T-helper 2 cell treated with Interferon-gamma antibody and Interleukin-4, amounts not matched to agents 100 ng/mL and 5 ng/mL, for 36 hours (primary cell): Measurements from ENCODE around the gene CES5A. TPM values are rescaled to one million over a fixed set of nuclear protein-coding genes. Genes with fewer than 3 reads are reported as not detected.
"Not testable (repeated sequence)": the region's sequence is repeated elsewhere in the genome, so short reads cannot be mapped to it uniquely, and the experiment has no call there.

Source experiments
- intact Hi-C: fragments of 100-400 bp; cut with micrococcal nuclease; formaldehyde crosslinking; loops from one replicate; pipeline ENCODE4 v1.15.1; 2023
- total RNA-seq: library from RNA; stranded (reverse); gene quantifications from 2 replicates; pipeline ENCODE4 v1.2.3, GENCODE V29; 2022

Gene CES5A
- total RNA-seq, 1 donor from 2014 or later, result not detected

DNA sequence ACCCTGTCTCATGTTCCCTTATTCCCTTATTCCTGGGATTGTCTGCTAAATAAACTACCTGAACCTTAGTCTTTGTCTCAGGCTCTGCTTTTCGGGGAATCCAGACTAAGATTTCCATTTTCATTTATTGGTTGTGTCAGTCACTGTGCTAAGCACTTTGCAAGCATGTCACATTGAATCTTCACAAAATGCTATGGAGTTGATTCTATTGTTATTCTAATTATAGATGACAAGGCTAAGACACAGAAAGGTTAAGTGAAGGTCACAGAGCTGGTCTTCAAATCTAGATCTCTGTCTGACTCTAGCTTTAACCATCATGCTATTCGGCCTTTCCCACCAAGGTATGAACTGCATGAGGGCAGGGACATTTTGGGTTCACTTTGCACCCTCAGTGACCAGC, 13.4 kb upstream of the CES5A start:
- intact Hi-C loops, result no loop called here

DNA sequence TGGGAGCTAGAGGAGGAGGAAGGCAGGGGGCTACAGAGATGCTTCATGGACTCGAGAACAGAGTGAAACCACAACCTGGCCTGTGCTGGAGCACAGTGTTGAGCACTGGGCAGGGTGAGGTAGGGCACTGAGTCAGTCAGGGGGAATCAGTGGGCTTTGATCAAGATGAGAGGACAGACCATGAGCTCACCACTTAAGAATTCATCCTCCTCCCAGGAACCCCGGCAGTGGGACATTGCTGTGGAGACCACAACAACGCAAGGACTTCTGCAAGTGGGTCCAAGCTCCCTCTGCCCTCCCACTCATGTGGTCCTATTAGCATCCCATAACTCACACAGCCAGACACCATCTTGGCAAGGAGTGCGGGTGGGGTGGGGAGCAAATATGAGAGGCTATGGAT, 1.7 kb upstream of the CES5A start:
- intact Hi-C loops, result no loop called here

DNA sequence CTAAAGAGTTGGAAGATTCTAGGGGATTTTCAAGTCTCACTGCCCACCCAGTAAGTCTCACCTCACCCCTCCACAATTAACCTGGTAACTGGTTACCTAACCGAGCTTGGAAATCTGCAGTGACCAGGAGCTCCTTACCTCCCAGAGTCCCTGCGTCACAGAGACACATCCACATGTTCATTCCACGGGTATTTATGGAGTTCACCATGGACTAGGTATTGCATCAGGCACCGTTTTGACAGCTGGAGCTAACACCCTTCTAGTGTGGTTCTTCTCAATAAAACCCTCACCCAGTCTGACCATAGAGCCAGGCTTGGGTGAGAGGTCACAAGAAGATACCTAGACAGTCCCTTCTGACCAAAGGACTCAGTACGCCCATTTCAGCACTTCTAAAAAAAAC, 2.1 kb downstream of the CES5A start:
- intact Hi-C loops, result no loop called here

DNA sequence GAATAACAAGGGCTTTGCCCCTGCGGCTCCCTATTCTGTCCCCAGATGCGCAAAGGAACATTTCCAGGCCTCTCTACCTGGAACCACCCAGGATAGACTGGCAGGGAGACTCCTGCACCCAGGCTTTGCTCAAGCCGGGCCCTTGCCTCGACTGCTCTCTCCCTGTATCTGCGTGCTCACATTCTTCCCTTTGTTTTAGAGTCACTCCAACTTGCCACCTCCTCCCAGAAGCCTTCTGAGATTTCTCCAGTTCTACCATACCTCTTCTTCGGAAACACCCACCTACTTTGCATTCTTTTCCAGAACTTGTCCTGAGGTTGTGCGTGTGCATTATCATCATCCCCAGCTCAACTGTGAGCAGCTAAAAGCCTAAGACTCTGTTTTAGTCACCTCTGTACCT, 3.0 kb downstream of the CES5A start:
- intact Hi-C loops, result no loop called here

DNA sequence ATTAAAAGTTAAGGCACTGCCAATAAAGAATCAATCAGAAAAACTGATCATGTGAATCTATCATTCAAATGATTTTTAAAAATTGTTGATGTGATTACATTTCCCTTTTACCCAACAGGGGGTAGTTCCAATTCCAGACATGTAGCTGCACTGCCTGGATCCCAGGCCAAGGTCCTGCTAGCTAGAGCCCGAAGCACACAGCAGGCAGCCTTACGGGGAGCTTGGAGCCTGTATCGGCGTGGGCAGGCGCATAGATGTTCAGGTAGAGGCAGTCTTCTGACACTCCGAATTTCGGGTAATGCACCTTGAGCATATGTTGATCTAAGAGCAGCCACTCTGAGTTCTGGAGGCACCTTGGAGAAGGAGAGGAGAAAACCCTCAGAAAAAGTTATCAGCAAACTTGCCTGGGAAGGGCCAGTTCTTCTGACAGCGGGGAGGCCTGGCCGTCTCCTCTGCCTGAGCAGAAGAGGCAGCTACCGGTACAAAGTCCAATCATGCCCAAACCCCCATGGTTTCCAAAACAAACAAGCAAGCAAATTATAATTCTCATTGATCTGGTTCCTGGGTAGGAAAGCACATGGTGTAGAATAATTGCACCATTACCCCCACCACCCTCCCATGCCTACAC, 3.6 kb downstream of the CES5A start:
- intact Hi-C loops, result no loop called here

DNA sequence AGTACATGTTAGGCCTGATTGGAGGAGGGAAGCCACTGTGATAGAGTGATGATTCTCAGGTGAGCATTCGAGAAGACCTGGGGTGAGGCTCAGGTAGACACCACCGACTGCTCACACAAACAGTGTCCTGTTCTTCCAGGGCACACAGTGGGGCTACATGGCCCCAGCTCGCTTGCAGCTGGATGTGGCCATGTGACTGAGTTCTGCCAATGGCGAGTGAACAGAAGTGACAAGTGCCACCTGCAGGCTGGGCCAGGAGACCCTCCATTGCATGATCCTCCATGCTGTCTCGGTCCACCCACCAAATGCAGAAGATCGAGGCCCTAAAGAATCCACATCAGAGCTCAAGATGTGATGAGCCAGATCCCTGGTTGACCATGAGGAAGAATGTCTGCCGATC, 6.2 kb downstream of the CES5A start:
- intact Hi-C loops, result no loop called here

DNA sequence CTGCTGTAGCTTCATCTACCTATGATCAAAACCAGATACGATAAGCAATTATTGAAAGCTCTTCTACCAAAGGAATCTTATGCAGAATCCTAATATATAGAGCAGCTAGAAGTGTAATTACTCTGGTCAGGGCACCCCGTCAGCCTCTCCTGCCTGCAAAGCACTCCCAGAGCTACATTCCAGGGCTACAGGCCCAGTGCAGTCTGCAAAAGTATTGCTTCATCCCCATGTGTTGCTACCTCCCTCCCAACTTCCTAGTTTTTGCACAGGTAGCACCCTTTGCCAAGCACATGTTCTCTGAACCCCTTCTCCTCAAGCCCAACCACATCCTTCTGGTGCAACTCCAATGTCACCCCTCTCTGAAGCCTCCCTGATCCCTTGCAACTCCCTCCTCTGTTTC, 7.0 kb downstream of the CES5A start:
- intact Hi-C loops, result no loop called here

DNA sequence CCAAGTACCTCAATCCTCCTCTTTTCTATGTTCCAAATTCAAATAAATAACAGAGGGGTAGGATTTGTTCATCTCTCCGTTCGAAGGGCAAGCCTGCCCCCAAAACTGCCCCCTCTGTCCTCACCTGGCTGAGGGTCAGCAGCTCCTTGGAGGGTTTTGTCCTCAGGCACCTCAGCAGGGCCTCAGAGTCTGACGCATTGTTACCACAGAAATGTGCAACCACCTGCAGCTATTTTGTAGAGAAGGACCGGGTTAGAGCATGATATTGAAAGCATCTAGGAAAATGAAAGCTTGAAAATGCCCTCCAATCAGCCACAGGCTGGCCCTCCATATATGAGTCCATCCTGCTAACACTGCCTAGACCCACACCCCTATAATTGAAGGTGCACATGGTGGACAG, 13.9 kb downstream of the CES5A start:
- intact Hi-C loops, result no loop called here

DNA sequence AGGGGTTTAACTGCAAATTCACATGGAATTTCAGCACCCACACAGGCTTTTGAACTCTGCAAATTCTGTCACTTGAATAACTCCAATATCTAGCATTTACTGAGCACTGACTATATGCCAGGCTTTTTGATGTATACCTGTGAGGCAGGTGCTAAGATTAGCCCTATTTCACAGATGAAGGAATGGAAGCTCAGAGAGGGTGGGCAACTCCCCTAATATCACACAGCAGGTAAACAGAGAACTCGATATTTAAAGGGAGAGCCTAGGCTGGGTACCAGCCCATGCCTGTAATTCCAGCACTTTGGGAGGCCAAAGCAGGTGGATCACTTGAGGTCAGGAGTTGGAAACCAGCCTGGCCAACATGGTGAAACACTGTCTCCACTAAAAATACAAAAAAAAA, 17.5 kb downstream of the CES5A start:
- intact Hi-C loops, result not testable (repeated sequence)

DNA sequence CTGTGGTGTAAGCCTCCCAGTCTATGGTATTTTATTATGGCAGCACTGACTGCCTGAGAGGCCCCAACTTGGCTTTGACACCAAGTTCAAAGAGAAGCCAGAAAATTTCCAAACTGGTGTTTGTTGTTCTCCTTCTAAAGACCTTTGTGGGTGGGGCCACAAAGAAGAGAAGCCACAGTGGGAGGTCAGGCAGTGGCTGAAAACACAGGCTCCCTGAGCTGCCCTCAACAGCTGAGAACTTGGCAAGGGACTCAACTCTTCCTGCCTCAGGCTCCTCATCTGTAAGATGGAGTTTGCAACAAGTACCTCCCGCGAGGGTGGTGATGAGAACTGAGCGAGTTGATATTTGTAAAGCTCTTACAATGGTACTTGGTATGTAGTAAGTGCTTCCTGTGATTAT, 18.2 kb downstream of the CES5A start:
- intact Hi-C loops, result no loop called here

DNA sequence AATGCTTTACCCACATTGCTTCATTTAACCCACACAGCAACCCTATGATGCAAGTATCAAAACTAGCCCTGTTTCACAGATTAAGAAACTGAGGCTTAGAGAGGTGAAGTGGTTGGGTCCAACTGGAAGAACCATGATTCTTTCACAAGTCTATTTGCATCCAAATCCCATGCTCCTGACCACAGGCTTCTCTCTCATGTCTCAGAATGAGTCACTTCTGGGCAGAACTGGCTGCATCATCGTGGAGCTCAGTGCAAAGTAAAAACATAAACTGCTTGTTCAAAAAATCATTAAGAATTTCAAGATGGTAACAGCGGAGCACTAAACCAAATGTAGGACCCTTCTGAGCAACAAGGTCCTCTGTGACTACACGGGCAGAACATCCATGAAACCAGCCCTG, 22.1 kb downstream of the CES5A start:
- intact Hi-C loops, result no loop called here

DNA sequence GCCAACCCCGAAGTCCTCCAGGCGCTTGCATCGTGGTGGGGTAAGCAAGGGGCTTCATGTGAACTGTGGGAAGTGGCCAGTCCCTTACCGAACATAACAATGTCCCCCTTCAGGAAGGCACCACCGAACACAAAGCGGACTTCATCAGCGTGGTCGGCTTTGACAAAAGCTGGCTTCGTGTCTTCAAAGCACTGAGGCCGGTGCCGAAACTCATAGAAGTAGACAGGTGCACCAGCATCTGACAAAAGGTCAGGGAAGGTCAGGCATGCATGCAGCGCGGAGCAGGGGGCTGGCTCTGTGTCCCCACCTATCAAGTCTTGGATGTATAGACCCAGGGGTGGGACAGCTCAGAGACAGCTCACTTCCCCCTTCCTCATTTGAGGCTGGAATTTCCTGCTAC, 25.6 kb downstream of the CES5A start:
- intact Hi-C loops, result no loop called here

DNA sequence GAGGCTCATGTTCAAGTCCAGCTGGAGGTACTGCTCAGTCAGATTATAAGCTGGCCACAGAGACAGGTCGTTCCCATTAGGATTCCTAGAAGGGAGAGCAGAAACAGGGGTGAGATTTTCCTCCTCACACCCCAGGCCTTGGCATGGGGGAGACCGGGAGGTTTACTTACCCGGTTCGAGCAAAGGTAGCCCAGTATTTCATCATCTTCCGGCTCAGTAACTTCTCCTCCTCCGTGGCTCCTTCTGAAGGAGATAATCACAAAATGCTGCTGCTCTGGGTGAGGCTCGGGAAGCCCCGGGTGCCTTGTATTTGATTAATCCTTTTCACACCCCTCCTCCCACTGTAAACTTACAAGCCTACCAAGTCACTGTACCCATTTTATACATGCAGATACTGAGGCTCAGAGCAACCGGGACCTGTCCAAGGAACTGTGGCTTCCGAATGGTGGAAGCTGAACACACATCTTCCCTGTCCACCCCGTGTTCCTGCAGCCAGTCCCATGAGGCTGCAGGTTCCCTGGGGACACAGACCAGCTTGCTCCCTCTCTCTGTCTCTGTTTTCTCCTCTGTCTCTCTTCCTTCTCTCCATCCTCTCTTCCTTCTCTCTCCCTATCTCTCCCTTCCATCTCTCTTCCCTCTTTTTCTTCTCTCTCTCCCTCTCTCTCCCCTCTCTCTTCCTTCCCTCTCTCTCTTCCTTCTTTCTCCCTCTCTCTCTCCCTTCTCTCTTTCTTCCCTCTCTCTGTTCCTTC, 28.4 kb downstream of the CES5A start:
- intact Hi-C loops, result no loop called here

DNA sequence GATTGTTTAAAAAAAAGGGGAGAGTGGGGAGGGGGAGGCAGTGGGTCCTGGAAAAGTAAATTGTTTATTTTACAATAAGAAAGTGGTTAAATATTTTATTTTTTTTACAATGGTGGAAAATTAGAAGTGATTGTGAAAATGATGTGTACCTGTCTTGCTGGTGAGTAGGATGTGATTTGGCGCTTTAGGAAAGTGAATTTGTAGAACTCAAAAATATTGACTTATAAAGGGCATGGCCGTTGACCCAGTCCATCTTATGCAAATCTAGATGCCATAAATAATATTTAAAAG, 32.1 kb downstream of the CES5A start:
- intact Hi-C loops, result no loop called here

DNA sequence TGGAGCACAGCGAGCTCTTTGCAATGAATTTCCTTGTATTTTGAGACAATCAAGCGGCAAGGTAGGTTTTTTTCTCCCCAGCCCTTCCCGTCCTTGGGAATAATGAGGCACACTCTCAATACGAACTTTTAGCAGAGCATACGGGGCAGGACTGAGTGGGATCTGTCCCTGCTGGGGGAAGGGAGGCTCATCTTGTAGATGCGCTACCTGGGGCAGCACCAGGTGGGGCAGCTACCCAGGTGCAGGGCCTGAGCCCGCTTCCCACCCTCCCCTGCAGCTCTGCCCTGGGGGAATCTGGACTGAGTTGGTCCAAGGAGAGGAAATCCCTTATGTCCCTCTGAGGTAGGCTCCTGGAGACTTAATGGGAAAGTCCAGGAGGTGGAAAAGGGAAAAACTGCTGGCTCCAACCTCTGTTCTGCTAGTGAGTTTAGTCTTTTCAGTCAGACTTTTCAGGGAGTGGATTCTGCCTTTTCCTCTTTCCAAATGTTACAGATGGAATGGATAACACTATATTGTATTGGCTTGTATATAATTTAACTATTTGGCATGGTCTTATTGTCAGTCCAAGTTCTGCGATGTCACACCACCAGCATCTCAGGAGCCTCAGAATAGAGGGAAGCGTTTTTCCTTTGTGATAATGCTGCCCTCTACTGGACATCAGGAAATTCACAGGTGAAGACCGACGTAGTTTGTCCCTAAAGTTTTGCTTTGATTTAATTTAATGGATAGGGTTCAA, 32.6 kb downstream of the CES5A start:
- intact Hi-C loops, result loop anchor here (1.0 kb wide), 2 partner anchors 130 to 377 kb away; no protein-coding TSS in a partner anchor

DNA sequence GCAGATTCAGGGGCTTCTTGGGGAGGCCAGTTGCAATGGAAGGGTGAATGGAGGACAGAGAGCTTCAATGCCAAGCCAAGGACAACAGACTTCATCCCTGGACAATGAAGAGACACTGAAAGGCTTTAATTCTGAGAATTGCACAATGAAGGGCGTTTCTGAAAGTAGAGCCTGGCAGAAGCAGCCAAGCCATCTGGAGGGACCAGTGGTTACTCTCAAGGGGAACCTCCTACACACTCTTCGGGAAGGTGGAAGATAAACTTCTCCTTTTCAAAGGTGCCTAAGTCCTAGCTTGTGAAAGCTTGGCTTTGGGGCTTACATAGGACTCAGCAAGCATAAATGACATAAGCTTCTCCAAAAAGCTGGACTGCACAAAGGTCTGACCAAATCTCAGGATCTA, 36.1 kb downstream of the CES5A start:
- intact Hi-C loops, result no loop called here

DNA sequence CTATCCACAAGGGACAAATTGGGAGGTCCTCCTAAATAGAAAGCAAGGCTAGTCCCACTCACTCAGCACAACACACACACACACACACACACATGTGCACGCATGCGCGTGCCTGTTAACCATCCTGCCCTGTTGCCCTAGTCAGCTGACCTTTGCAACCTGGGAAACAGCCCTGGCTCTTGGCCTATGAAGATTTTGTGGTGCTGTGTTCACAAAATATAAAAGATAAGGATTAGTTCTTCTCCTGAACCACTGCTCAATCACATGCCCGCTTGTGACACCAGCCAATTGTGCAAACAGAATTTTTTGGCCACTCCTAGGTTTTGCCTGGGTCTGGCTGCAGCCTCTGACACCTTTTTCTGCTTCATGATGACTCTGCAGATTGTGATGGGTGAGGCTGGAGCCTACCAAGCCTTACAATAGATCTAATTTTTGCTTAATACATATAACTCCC, 39.0 kb downstream of the CES5A start:
- intact Hi-C loops, result no loop called here

DNA sequence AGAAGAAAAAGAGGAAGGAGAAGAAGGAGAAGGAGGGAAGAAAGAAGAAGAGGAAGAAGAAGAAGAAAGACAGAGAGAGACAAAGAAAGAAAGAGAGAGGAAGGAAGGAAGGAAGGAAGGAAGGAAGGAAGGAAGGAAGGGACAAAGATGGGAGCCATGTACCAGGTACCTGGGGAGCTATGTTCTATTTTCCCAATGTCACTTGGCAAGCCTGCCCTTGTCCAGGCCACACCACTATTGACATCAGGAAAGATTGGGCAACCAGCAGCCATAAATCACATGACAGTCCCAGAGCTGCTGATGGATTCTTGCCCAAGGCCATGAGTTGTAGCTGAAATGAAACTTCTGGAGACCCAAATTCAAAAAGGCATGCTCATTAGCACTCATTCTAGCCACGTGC, 39.6 kb downstream of the CES5A start:
- intact Hi-C loops, result no loop called here

DNA sequence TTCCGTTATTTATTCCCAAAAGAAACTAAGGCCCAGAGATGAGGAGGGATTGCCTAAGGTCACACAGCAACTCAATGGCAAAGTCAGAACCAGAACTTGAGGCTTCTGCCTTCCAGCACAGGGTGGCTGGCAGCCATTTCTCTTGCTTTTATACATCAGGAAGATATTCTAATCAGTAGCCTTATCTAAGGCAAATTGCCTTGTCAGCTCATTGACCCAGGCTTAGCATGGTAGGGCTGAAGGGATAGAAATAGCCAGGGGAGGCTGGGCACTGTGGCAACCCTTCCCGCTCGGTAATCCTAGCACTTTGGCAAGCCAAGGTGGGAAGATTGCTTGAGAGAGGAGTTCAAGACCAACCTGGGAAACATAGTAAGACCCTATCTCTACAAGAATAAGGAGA, 40.0 kb downstream of the CES5A start:
- intact Hi-C loops, result not testable (repeated sequence)

DNA sequence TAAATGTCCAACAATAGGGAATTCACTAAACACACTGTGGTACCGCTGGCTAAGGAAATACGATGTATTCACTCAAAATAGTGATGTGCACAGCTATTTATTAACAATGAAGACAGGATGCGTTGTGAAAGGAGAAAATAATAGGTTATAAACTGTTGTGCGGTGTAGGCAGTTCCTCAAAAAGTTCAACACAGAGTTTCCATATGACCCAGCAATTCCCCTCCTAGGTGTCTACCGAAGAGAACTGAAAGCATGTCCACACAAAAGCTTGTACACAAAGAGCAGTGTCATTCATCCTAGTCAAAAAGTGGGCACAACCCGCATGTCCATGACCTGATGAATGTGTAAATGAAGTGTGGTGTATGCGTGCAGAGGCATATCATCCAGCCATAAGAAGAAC, 41.1 kb downstream of the CES5A start:
- intact Hi-C loops, result no loop called here

DNA sequence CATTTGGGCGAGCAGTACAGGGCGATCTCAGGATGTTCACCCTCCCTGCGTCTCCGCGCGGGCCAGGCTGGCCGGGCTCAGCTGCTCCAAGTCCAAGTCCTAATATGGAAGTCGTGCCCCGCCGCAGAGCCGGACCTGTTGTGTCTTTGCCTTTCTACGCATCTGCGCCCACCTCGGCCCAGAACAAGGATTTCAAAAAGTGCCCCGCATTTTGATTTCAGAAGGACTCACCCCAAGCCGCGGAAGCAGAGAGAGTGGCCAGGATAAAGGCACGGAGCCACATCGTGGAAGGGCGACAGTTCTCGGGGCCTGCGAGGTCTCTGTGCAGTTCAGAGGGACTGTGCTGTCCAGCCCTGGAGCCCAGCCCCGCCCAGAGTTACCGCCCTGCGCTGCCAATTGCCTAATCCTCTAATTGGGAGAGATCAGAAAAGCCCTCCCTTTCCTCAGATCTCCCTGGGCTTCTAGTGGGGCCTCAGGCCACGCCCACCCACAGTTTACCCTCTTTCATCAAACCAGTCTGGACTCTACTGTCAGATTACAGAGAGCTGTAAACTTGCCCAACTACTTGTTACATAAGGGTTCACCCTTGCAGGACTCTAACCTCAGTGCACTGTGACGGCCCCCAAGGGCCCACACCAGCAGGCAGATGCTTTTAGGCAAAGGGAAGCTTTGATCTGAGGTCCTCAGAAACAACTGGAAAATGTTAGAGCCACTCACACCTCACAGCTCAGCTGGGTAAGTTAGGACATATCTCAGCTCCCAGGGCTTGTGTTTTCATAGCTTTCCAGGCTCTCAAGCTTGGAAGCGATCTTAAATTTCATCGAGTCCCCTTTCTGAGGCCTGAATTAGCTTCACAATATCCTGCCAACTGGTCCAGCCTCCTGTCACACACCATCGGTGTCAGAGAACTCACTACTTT, 42.1 kb downstream of the CES5A start, which contains the start of gene CES1:
Gene CES1, minus strand, starts transcription at position 324 of the 919 bp plus-strand sequence. Its CDS starts 41 bp downstream, at position 283.
- intact Hi-C loops, result no loop called here

DNA sequence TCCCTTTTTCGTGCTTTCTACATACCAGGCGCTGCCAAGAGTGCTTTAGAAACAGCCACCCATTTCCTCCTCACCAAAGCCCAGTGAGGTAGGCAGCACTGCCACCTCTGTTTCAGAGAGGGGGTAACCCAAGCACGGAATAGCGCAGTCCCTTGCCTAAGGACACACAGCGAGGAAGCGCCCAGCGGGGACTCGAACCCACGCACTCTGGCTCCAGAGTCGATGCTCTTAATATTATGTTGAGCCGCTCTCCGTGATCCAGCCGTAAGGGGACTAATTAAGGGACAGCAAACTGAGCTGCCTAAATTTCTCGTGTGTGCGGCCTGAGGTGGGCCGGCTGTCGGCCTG, 42.8 kb downstream of the CES5A start:
- intact Hi-C loops, result no loop called here
